ENCODE results near the gene HOXC9. TPM values are rescaled to one million over a fixed set of nuclear protein-coding genes. Genes with fewer than 3 reads are reported as not detected.
A peak's percentile ranks its signal among the peaks of the same experiment; 100 is the strongest.

HOXC9 gene
- total and polyA plus RNA-seq, 9 of the 15 experiments (the other 6 are each of a cell fraction or from before 2014, with no cell fraction given): 1.1 to 10.5 (median 9.3) TPM

DNA sequence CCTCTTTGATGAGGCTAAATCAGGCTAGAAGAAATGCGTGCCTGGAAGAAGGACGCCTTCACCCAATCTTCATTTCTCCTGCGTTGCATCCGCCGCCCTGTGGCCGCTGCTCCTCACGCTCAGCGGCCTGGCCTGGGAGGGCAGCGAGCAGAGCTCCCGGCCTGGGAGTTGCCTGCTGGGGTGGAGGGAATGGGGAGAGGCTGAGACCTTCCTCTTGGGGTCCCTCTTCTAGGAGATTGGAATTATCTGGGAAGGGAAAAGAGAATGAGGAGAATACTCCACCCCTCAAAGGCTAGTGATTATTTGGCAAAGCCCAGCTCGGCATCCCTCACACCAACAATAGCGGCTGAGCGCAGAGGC is 47.6 kb upstream of the HOXC9 start:
- CTCF ChIA-PET (ENCODE audit: low intra/inter-chr PET ratio): no interaction called here
- H3K4me1 ChIP-seq (replicated peaks in 1 of 2; ENCODE audit: control insufficient read depth in 2 of 2, insufficient read depth in 2 of 2, low read length in 2 of 2): peaks cover 12 to 47% of the 10 kb centered on the region in 2 experiments; a peak in 4 of 5 replicates
- ATAC-seq (peak; percentile 29; the same call in 1 of the 3 replicates), FAIRE-seq (no peak), DNase-seq (ENCODE audit: extremely low read depth in 1 of 4, low spot score in 3 of 4) (peak in 1 of 4 experiments; percentile 26)
- no peaks in the 10 kb centered on the region for H3K9me1 ChIP-seq (ENCODE audit: control insufficient read depth, insufficient read depth, low read length)
- no peak overlapping the region for H3K9ac ChIP-seq (ENCODE audit: insufficient read depth in 1 of 2, low read depth in 2 of 2, low read length in 2 of 2)
- peaks cover 7% of the 10 kb centered on the region for H4K20me1 ChIP-seq (replicated peaks; ENCODE audit: control insufficient read depth, insufficient read depth, low read length)
- H3K4me2 ChIP-seq (ENCODE audit: insufficient read depth, low read length): no peak overlapping the region
- TF ChIP-seq, protein P1, sequence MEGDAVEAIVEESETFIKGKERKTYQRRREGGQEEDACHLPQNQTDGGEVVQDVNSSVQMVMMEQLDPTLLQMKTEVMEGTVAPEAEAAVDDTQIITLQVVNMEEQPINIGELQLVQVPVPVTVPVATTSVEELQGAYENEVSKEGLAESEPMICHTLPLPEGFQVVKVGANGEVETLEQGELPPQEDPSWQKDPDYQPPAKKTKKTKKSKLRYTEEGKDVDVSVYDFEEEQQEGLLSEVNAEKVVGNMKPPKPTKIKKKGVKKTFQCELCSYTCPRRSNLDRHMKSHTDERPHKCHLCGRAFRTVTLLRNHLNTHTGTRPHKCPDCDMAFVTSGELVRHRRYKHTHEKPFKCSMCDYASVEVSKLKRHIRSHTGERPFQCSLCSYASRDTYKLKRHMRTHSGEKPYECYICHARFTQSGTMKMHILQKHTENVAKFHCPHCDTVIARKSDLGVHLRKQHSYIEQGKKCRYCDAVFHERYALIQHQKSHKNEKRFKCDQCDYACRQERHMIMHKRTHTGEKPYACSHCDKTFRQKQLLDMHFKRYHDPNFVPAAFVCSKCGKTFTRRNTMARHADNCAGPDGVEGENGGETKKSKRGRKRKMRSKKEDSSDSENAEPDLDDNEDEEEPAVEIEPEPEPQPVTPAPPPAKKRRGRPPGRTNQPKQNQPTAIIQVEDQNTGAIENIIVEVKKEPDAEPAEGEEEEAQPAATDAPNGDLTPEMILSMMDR (IDR thresholded peaks at IDR 0.05 in 2 of 3, conservative IDR thresholded peaks at IDR 0.05 in 1 of 3; ENCODE audit: insufficient read depth in 2 of 3, low read depth in 1 of 3, low read length in 3 of 3): 0 out of 6 replicates have a peak, but pooled peaks of 1 of the 3 experiments have one; percentile 21
- TF ChIP-seq ZNF280B (CRISPR knock-in tag; IDR thresholded peaks at IDR 0.05) (no peak), NFIX (CRISPR knock-in tag; IDR thresholded peaks at IDR 0.05; ENCODE audit: low read depth) (no peak), ILK (tag; IDR thresholded peaks at IDR 0.05; ENCODE audit: borderline replicate concordance, low read depth) (no peak), SETDB1 (IDR thresholded peaks at IDR 0.05; ENCODE audit: low read length) (no peak), SMAD2 (IDR thresholded peaks at IDR 0.05; ENCODE audit: low read depth, low read length) (no peak), JUND (IDR thresholded peaks at IDR 0.05; ENCODE audit: borderline replicate concordance, low read depth, low read length) (no peak), JUND (tag; IDR thresholded peaks at IDR 0.05; ENCODE audit: borderline replicate concordance, low read depth, low read length) (no peak)
- TF ChIP-seq, protein P2, sequence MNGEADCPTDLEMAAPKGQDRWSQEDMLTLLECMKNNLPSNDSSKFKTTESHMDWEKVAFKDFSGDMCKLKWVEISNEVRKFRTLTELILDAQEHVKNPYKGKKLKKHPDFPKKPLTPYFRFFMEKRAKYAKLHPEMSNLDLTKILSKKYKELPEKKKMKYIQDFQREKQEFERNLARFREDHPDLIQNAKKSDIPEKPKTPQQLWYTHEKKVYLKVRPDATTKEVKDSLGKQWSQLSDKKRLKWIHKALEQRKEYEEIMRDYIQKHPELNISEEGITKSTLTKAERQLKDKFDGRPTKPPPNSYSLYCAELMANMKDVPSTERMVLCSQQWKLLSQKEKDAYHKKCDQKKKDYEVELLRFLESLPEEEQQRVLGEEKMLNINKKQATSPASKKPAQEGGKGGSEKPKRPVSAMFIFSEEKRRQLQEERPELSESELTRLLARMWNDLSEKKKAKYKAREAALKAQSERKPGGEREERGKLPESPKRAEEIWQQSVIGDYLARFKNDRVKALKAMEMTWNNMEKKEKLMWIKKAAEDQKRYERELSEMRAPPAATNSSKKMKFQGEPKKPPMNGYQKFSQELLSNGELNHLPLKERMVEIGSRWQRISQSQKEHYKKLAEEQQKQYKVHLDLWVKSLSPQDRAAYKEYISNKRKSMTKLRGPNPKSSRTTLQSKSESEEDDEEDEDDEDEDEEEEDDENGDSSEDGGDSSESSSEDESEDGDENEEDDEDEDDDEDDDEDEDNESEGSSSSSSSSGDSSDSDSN (IDR thresholded peaks at IDR 0.05; ENCODE audit: borderline replicate concordance in 1 of 2, low read depth in 2 of 2, low read length in 2 of 2): 0 out of 4 replicates have a peak, but pooled peaks of 1 of the 2 experiments have one; percentile 36
- TF ChIP-seq, protein P3, sequence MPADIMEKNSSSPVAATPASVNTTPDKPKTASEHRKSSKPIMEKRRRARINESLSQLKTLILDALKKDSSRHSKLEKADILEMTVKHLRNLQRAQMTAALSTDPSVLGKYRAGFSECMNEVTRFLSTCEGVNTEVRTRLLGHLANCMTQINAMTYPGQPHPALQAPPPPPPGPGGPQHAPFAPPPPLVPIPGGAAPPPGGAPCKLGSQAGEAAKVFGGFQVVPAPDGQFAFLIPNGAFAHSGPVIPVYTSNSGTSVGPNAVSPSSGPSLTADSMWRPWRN (IDR thresholded peaks at IDR 0.05; ENCODE audit: low read depth): no peak
- TF ChIP-seq, protein P4, sequence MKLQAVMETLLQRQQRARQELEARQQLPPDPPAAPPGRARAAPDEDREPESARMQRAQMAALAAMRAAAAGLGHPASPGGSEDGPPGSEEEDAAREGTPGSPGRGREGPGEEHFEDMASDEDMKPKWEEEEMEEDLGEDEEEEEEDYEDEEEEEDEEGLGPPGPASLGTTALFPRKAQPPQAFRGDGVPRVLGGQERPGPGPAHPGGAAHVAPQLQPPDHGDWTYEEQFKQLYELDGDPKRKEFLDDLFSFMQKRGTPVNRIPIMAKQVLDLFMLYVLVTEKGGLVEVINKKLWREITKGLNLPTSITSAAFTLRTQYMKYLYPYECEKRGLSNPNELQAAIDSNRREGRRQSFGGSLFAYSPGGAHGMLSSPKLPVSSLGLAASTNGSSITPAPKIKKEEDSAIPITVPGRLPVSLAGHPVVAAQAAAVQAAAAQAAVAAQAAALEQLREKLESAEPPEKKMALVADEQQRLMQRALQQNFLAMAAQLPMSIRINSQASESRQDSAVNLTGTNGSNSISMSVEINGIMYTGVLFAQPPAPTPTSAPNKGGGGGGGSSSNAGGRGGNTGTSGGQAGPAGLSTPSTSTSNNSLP (IDR thresholded peaks at IDR 0.05; ENCODE audit: borderline replicate concordance, low read depth, low read length): no peak
- POLR2A ChIA-PET: interaction anchor here (0.7 to 1.5 kb wide), 5 partner anchors 11 to 182 kb away, joined by 3 to 4 read pairs (median 3); no protein-coding TSS in a partner anchor
- intact Hi-C loops (cut with micrococcal nuclease): loop anchor here (1.0 kb wide), 1 partner anchor 185 kb away; no protein-coding TSS in a partner anchor
- no peaks in the 10 kb centered on the region for H3K9me3 ChIP-seq (replicated peaks; ENCODE audit: control insufficient read depth, insufficient read depth, low read depth, low read length)
- peaks cover 53 to 68% of the 10 kb centered on the region in 2 experiments for H3K27me3 ChIP-seq (ENCODE audit: control insufficient read depth in 2 of 2, insufficient read depth in 2 of 2, low read length in 2 of 2)
- in situ Hi-C loops (cut with MboI): no loop called here
- H3K4me3 ChIP-seq: no peak overlapping the region
- H2AFZ ChIP-seq (ENCODE audit: low read depth, low read length): no peak overlapping the region
- no peak overlapping the region for H3K27ac ChIP-seq (ENCODE audit: extremely low read depth, low read depth, low read length)
- no TSS peak for BruUV-seq (replicated peaks)
- 18% methylated on average over 13 of the region's 13 CpGs for WGBS (ENCODE audit: insufficient coverage, low coverage, missing lambda C conversion rate)
- no peaks in the 10 kb centered on the region for H3K79me2 ChIP-seq (ENCODE audit: control insufficient read depth, insufficient read depth, low read length)
- H3K36me3 ChIP-seq (ENCODE audit: control insufficient read depth, insufficient read depth, low read length): no peaks in the 10 kb centered on the region
